HK-2 (cell line): ENCODE data around the gene GAL3ST3.
"Not testable (repeated sequence)": the region's sequence is repeated elsewhere in the genome, so short reads cannot be mapped to it uniquely, and the experiment has no call there.

Experiments
- DNase-seq: peaks from one replicate; pipeline ENCODE4 v3.0.0-alpha.2; 2018; ENCODE audit not compliant: unreplicated experiment

The GAL3ST3 gene

GRCh38 chr11:66044757-66045156 lies 4.2 kb downstream of the GAL3ST3 start:
- DNase-seq: no peak

GRCh38 chr11:66042996-66043906 lies 5.7 kb downstream of the GAL3ST3 start:
- no peak for DNase-seq

DNA sequence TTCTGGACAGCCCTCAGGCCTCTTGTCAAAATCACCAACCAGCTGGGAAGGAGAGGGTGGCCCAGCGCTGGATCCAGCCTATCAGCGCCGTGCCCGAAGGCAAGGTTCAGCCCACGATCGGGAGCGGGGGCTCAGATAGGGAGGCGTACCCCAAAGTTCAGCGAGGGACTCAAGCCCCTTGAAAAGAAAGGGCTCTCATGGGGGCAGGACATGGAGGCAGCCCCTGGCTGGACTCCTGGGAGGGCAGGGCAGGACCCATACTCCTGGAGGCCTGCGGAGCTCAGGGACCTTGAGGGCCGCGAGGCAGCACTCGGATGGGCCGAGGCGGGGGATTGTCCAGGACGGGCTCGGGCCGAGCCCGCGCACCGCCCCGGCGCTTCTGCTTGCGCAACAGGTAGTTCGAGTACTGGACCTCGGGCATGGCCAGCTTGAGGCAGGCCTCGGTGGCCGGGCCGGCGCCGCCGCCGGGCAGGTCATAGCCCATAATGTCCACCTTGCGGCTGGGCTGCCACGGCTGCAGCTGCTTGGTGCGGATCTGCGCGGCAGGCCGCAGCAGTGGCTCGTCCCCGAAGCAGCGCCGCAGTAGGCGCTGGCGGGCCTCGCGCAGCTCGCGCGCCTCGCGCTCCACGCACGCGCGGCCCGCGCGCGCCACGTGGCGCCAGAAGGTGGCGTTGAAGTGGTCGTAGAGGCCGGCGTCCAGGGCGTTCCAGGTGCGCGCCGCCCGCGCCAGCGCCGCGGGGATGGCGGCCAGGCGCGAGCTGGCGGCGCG lies 6.5 kb downstream of the GAL3ST3 start:
- no peak for DNase-seq

- DNase-seq: no peak
Measured at GRCh38 chr11:66039765-66040164, 9.2 kb downstream of the GAL3ST3 start.

DNA sequence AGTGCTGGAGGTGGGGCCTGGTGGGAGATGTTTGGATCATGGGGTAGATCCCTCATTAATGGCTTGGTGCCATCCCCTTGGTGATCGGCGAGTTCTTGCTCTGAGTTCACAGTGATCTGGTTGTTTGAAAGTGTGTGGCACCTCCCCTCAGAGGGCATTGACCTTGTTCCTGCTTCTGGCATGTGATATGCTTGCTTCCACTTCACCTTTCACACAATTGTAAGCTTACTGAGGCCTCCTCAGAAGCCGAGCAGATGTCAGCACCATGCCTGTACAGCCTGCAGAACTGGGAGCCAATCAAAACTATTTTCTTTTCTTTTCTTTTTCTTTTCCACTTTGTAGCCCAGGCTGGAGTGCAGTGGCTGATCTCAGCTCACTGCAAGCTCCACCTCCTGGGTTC lies 11.6 kb downstream of the GAL3ST3 start:
- DNase-seq: no peak

DNA sequence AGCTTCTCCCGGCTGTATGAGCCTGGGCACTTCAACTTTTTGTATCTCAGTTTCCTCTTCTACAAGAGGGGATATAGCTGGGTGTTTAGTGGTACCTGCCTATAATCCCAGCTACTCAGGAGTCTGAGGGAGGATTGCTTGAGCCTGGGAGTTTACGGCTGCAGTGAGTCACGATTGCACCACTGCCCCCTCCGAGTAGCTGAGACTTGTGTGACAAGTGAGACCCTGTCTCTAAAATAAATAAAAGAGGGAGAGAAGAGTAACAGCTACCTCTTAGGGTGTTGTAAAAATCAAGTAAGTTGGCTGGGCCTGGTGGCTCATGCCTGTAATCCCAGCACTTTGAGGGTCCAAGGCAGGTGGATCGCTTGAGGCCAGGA lies 12.6 kb downstream of the GAL3ST3 start:
- DNase-seq: no peak

- no peak for DNase-seq
Measured at GRCh38 chr11:66035653-66036333, 13.2 kb downstream of the GAL3ST3 start.

DNA sequence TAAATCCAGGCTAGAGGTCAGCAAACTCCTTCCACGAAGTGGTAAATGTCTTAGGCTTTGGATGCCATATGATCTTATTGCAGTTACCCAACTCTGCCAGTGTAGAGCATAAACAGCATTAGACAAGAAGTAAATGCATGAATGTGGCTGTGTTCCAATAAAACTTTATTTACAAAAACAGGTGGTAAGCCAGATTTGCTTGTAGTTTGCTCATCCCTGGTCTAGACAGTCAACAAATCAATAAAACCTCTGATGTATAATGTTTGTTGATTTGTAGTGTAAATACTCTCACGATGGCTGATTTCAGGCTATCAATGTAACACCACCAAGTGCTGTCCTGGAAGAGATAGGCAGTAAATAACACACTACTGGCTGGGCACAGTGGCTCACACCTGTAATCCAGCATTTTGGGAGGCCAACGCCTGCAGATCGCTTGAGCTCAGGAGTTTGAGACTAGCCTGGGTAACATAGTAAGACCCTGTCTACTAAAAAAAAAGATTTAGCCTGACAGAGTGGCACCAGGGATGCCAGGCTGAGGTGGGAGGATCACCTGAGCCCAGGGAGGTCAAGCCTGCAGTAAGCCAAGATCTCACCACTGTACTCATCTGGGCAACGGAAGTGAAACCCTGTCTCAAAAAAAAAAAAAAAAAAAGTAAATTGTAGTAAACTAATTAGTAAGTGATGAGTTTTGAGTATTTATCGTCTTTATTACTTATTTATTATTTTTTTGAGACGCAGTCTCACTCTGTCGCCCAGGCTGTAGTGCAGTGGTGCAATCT lies 15.8 kb downstream of the GAL3ST3 start:
- DNase-seq: no peak

- DNase-seq: no peak
Measured at GRCh38 chr11:66026017-66026529, 22.9 kb downstream of the GAL3ST3 start, which contains the start of gene CATSPER1. CATSPER1 (minus strand) TSS chr11:66026479; CDS start chr11:66026379, 100 bp downstream.

DNA sequence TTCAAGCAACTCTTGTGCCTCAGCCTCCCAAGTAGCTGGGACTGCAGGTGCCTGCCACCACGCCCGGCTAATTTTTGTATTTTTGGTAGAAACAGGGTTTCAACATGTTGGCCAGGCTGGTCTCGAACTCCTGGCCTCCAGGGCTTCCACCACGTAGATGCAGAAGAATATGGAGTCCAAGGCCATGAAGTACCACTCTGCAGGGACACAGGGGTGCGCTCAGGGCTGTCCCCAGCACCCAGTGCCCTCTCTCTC lies 25.8 kb downstream of the GAL3ST3 start:
- not testable (repeated sequence) for DNase-seq

DNA sequence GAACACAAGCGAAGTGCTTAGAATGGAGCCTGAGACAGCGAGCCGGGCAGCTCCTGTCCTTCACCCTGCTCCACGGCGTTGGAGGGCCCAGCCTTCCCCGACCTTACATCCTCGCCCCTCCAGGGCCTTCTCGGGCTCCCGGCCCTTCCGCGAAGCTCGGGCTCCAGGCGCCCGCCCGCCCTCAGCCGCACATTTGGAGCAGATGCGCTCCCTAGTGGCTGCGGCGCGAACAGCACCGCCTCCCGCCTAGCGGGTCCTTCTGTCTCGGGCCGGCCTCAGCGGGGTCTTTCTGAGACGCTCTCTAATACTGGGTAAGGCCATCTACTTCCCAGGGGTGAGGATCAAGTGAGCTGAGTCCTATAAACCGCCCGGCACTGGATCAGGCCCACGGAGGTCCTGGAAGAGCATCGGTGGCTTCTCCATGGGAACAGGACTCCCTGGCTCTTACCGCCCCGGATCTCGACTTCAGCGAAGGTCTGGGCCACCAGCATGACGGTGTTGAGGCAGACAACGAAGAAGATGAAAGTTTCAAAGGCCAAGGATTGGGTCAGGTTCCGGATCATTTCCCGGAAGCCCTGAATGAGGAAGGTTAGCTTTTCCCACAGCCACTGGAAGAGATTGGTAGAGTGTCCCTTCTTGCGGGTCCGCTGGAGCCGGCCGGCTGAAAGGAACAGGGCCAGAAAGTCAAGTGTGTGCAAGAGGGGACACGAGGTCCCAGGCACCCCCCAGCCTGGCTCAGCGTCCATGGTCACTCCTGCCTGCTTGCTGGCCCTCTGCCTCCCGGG lies 26.4 kb downstream of the GAL3ST3 start:
- DNase-seq: peak; percentile 73

DNA sequence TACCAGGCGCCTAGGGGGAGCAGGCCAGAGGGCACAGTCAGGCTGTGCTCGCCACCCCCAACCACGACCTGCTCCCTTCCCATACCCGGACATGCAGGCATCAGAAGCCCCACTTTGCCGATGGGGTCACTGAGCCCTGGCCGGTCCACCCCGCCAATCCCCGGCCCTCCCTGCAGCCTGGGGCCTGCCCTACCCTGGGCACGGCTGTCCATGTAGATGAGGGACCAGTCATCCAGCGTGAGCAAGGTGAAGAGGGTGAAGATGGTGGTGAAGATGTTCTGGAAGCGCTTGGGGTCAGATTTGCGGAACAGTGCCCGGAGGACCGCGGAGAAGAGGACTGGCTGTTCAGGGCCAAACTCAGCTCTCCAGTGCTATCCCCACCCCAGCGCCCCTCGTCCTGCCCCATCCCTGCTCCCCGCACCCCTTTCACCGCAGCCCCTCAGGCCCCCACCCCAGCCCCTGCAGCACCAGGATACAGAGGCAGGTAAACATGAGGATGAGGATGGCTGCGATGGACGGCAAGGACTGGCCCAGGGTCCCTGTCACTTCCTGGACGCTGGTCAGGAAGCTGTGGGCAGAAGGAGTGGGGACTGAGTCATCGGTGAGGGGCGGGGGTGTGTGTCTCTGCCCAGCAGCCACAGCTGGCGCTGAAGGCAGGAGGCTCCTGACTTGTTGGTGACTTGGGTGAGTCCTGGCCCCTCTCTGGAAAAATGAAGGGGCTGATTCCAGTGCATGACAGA lies 28.2 kb downstream of the GAL3ST3 start:
- DNase-seq: peak; percentile 74

DNA sequence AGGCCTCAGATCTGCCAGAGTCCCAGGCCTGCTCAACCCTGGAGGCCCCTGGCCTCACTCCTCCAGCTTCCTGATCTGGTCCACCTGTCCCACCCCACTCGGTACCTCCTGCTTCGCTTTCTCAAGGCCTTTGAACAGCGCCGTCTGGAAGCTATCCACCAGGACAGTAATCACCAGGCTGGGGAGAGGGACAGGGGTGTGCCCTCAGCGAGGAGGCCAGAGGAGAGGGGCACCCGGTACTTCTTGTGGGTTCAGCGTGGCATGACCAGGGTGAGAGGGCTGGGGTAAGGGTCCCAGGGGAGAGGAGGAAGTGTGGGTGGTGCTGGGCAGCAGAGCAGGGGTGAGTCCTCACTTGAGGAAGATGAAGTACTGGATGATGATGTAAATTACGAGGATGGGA lies 28.7 kb downstream of the GAL3ST3 start:
- no peak for DNase-seq

- DNase-seq: no peak
Measured at GRCh38 chr11:66017321-66017720, 31.6 kb downstream of the GAL3ST3 start.

- DNase-seq: no peak
Measured at GRCh38 chr11:66016793-66017177, 32.2 kb downstream of the GAL3ST3 start.

DNA sequence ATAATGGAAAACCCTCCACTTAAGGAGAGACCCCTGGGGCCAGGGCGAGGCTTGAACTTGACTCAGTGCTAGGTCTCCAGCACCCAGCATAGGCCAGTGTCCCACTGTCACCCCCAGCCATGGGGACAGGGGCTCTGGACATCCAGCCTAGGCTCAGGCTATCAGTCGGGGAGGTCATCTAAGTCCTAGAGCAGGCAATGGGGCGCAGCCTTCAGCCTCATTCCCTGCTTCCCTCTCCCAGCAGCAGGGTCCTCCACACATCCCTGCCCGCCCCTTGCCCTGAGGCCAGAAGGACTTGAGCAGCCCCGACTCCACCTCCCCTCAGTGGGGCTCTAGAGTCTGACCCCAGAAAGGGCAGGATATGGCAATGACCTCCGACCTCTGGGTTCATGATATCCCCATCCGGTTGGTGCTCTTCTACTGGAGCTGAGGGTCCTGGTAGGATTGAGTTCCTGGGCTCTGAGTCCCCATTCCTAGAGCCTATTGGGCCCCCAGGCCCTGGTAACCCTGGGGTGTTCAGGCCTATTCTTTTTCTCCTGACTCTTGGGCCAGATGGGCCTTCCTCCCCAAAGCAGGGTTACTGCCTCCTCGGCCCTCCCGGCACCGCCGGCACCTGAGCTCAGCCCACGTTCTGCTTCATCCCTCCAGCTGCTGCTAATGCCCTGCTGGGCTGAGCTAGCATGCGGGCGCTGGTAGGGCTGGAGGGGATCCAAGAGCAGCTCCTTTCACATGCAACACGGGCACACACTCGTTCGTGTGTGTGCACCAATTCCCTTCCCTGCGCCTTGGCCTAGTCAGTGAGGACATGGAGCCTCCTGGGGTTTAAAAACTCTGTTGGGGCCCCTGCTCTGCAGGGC lies 32.8 kb downstream of the GAL3ST3 start:
- no peak for DNase-seq

DNA sequence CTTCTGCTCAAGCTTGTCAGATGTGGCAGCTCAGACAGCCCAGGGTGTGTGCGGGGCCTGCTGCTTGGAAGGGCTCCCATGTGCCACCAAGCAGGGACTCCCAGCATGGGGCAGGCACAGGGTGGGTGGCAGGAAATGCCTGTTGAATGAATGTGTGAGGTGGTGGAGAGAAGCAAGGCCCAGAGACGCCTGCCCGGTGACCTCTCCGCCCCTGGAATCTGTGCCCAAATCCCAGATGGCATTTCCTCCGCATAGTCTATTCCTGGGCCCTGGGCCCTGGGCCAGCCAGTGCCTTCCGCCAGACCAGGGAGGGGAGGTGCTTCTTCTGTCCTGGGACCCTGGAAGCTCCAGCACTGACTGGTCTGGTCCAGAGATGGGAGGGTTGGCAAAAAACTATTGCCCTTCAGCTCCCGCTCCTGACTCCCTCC lies 33.5 kb downstream of the GAL3ST3 start:
- peak; percentile 69 for DNase-seq

DNA sequence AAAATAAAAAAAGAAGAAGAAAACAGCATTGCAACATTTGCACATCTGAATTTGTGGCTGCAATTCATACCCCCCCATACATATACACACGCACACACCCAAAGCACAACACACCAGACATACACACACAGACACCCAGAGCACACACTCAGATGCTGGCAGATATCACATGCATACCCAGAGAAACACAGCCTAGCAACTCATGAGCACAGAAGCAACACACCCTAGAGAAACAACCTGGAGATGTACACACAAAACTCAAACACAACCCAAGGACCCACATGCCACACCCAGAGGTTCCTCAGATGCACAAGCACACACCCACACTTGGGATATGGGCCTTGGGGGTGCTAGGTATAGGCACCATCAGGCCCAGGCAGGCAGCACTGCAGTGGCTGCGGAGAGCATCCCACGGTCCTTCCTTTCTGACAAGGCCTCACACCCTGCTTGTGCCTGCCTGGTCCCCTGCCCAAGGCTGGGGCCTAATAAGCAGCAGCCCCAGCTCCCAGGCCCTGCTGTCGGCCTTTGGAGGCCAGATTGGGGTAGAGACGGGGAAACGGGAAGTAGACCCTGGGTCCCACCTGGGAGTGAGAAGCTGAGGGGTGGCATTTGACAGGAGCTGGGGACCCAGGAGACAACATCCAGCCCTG lies 34.0 kb downstream of the GAL3ST3 start:
- DNase-seq: no peak

- no peak for DNase-seq
Measured at GRCh38 chr11:66013762-66014100, 35.2 kb downstream of the GAL3ST3 start.
